ENCODE measurements around the gene ADM2.

ADM2 gene

GRCh38 chr22:50522208-50522805 lies 41.0 kb downstream of the ADM2 start:
- 92 to 98% methylated on average over 12 to 14 of the region's 15 CpGs for WGBS, 2 experiments (ENCODE audit: insufficient coverage in 2 of 2)
- H3K36me3 ChIP-seq (ENCODE audit: control insufficient read depth, insufficient read depth, low read length): peaks cover 63% of the 10 kb centered on the region
- peaks cover 8% of the 10 kb centered on the region for H3K4me1 ChIP-seq (ENCODE audit: control insufficient read depth, insufficient read depth, low read length, poor library complexity, severe bottlenecking)
- H3K9me3 ChIP-seq (ENCODE audit: control insufficient read depth, low read length): no peaks in the 10 kb centered on the region
- no peak overlapping the region for H3K27ac ChIP-seq (ENCODE audit: low read depth, low read length, severe bottlenecking)
- H3K4me3 ChIP-seq (ENCODE audit: extremely low read depth, insufficient read depth, low read length, poor library complexity, severe bottlenecking): no peak overlapping the region

DNA sequence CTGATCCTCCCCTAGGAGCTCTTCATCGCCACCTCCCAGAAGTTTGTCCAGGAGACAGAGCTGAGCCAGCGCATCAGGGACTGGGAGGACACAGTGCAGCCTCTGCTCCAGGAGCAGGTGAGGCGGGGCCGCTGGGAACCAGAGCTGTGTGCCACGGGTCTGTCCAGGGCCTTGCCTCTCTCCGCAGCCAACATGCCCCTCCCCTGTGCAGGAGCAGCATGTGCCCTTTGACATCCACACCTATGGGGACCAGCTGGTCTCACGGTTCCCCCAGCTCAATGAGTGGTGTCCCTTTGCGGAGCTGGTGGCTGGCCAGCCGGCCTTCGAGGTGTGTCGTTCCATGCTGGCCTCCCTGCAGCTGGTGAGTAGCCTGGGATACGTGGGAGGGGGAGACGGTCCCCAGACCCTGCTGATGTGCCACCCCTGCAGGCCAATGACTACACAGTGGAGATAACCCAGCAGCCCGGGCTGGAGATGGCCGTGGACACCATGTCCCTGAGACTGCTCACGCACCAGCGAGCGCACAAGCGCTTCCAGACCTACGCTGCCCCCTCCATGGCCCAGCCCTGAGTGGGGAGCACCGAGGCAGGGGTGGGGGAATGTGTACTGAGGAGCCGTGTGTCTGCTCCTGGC lies 41.6 kb downstream of the ADM2 start:
- Histone ChIP-seq H3K36me3 (ENCODE audit: control insufficient read depth, insufficient read depth, low read length) (peaks cover 57% of the 10 kb centered on the region), H3K4me1 (ENCODE audit: control insufficient read depth, insufficient read depth, low read length, poor library complexity, severe bottlenecking) (peaks cover 8% of the 10 kb centered on the region)
- WGBS, 2 experiments (ENCODE audit: insufficient coverage in 2 of 2): 96% methylated on average over 15 to 21 of the region's 22 CpGs

GRCh38 chr22:50523458-50523805 lies 42.1 kb downstream of the ADM2 start:
- no peak overlapping the region for H3K27ac ChIP-seq (ENCODE audit: low read depth, low read length, severe bottlenecking)
- 96 to 99% methylated on average over 14 to 16 of the region's 16 CpGs for WGBS, 2 experiments (ENCODE audit: insufficient coverage in 2 of 2)
- no peaks in the 10 kb centered on the region for H3K9me3 ChIP-seq (ENCODE audit: control insufficient read depth, low read length)
- H3K4me1 ChIP-seq (ENCODE audit: control insufficient read depth, insufficient read depth, low read length, poor library complexity, severe bottlenecking): peaks cover 8% of the 10 kb centered on the region
- H3K36me3 ChIP-seq (ENCODE audit: control insufficient read depth, insufficient read depth, low read length): peaks cover 52% of the 10 kb centered on the region
- no peak overlapping the region for H3K4me3 ChIP-seq (ENCODE audit: extremely low read depth, insufficient read depth, low read length, poor library complexity, severe bottlenecking)

More for the DNA sequence above, 41.6 kb downstream of the ADM2 start:
- Histone ChIP-seq H3K27ac (ENCODE audit: low read depth, low read length, severe bottlenecking) (no peak overlapping the region), H3K4me3 (ENCODE audit: extremely low read depth, insufficient read depth, low read length, poor library complexity, severe bottlenecking) (no peak overlapping the region), H3K9me3 (ENCODE audit: control insufficient read depth, low read length) (no peaks in the 10 kb centered on the region)

GRCh38 chr22:50523806-50524675 lies 42.7 kb downstream of the ADM2 start:
- Histone ChIP-seq H3K27ac (ENCODE audit: low read depth, low read length, severe bottlenecking) (no peak overlapping the region), H3K4me3 (ENCODE audit: extremely low read depth, insufficient read depth, low read length, poor library complexity, severe bottlenecking) (peak overlapping the region; percentile 70), H3K36me3 (ENCODE audit: control insufficient read depth, insufficient read depth, low read length) (peaks cover 46% of the 10 kb centered on the region), H3K9me3 (ENCODE audit: control insufficient read depth, low read length) (no peaks in the 10 kb centered on the region), H3K4me1 (ENCODE audit: control insufficient read depth, insufficient read depth, low read length, poor library complexity, severe bottlenecking) (peaks cover 8% of the 10 kb centered on the region)
- WGBS, 2 experiments (ENCODE audit: insufficient coverage in 2 of 2): 93% methylated on average over 22 to 25 of the region's 25 CpGs

- 33 to 44% methylated on average over 13 to 19 of the region's 19 CpGs for WGBS, 2 experiments (ENCODE audit: insufficient coverage in 2 of 2)
- peak overlapping the region; percentile 84 for H3K27ac ChIP-seq (ENCODE audit: low read depth, low read length, severe bottlenecking)
These were observed 43.3 kb downstream of the ADM2 start for GRCh38 chr22:50524676-50525103.

DNA sequence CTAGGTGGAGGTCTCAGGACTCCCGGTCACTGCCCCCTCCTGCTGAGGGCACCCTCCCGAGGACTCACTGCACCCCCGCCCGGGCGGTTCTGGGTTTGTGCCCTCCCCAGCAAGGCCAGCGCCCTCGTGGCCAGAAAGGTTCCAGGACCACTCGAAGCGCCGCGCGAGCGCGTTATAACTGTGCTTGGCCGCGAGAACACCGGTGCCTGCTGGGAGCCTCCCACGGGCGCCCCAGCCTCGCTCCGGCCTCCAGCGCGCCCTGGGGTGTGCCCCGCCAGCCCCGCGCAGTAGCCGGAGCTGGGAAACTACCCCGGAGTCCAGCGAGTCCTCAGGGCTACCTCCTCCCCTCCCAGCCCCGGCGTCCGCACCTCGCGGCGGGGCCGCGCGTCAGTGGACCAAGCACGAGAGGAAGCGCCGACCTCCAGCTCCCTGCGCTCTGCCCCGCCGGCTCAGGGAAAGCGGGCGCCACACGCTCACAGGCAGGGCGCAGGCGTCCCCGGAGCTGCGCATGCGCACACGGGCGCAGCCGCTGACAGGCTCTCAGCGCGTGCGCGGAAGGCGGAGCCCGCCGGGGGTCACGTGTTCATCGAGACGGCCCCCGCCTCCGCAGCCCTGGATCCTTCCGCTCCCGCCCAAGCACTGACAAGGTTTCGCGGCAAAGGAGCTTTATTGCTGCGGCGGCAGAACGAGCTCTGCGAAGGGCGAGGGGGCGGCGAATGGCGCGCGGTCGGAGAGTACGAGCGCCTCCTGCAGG lies 43.9 kb downstream of the ADM2 start, which contains the start of gene SCO2:
Gene SCO2 (minus strand): TSS at position 495 of the 754 bp plus-strand sequence. CDS start 1,187 bp downstream, outside the sequence.
- 0 to 1% methylated on average over 56 to 74 of the region's 84 CpGs for WGBS, 2 experiments (ENCODE audit: insufficient coverage in 2 of 2)
- H3K4me3 ChIP-seq (ENCODE audit: extremely low read depth, insufficient read depth, low read length, poor library complexity, severe bottlenecking): peak within 1 kb of the TSS; percentile 70
- H3K4me1 ChIP-seq (ENCODE audit: control insufficient read depth, insufficient read depth, low read length, poor library complexity, severe bottlenecking): peaks cover 8% of the 10 kb centered on the region
- H3K9me3 ChIP-seq (ENCODE audit: control insufficient read depth, low read length): no peaks in the 10 kb centered on the region
- peaks cover 36% of the 10 kb centered on the region for H3K36me3 ChIP-seq (ENCODE audit: control insufficient read depth, insufficient read depth, low read length)
- H3K27ac ChIP-seq (ENCODE audit: low read depth, low read length, severe bottlenecking): peak within 1 kb of the TSS; percentile 84

More at GRCh38 chr22:50524676-50525103, 43.3 kb downstream of the ADM2 start:
- Histone ChIP-seq H3K36me3 (ENCODE audit: control insufficient read depth, insufficient read depth, low read length) (peaks cover 39% of the 10 kb centered on the region), H3K4me1 (ENCODE audit: control insufficient read depth, insufficient read depth, low read length, poor library complexity, severe bottlenecking) (peaks cover 8% of the 10 kb centered on the region), H3K9me3 (ENCODE audit: control insufficient read depth, low read length) (no peaks in the 10 kb centered on the region), H3K4me3 (ENCODE audit: extremely low read depth, insufficient read depth, low read length, poor library complexity, severe bottlenecking) (peak overlapping the region; percentile 70)

DNA sequence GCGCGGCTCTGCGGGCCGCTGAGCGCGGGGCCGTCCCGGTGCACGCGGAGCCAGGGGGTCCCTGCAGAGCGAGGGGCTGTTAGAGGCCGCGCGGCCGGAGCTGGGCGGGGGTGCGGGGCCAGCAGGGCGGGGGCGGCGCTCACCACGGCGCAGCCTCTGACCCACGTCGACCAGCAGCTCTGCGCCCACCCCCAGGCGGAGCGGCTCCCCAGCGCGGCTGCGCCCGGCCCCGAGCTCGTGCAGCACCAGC lies 44.4 kb downstream of the ADM2 start:
- Histone ChIP-seq H3K27ac (ENCODE audit: low read depth, low read length, severe bottlenecking) (peak overlapping the region; percentile 84), H3K9me3 (ENCODE audit: control insufficient read depth, low read length) (no peaks in the 10 kb centered on the region), H3K36me3 (ENCODE audit: control insufficient read depth, insufficient read depth, low read length) (peaks cover 32% of the 10 kb centered on the region), H3K4me1 (ENCODE audit: control insufficient read depth, insufficient read depth, low read length, poor library complexity, severe bottlenecking) (peaks cover 8% of the 10 kb centered on the region), H3K4me3 (ENCODE audit: extremely low read depth, insufficient read depth, low read length, poor library complexity, severe bottlenecking) (peak overlapping the region; percentile 70)
- WGBS, 2 experiments (ENCODE audit: insufficient coverage in 2 of 2): 0 to 3% methylated on average over 7 to 33 of the region's 33 CpGs

DNA sequence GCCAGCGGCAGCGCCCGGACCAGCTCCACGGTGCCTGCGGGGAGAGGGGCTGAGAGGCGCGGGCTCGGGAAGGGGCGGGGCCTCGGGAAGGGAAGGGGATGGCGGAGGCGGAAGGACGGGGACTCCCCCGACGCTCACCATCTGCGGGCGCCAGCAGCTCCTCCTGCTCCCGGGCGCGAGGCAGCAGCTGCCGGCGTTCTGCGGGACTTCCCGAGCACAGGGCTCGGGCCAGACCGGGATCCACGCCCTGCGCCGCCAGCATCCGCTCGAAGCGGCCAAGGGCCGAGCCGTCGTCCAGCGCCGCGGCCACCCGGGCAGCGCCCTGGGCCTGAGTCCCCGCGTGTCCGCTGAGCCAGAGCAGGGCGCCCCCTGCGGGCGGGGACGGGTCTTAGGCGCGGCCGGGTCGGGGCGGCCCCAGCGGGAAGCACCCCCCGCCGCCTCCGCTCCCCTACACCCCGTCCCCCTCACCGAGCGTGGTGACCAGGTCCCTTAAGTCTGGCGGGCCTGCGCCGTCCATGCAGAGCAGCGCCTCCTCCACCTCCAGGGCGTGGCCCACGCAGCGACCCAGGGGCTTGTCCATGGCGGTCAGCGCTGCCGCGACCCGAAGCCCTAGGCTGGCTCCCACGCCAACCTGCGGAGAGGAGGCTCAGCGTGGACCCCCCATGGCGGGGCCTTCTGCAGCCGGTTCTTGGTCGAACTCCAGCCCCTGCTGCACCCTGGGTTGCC lies 44.9 kb downstream of the ADM2 start:
- Histone ChIP-seq H3K4me1 (ENCODE audit: control insufficient read depth, insufficient read depth, low read length, poor library complexity, severe bottlenecking) (peaks cover 12% of the 10 kb centered on the region), H3K9me3 (ENCODE audit: control insufficient read depth, low read length) (no peaks in the 10 kb centered on the region), H3K4me3 (ENCODE audit: extremely low read depth, insufficient read depth, low read length, poor library complexity, severe bottlenecking) (peak overlapping the region; percentile 70), H3K27ac (ENCODE audit: low read depth, low read length, severe bottlenecking) (peak overlapping the region; percentile 84), H3K36me3 (ENCODE audit: control insufficient read depth, insufficient read depth, low read length) (peaks cover 27% of the 10 kb centered on the region)
- WGBS, 2 experiments (ENCODE audit: insufficient coverage in 2 of 2): 1 to 3% methylated on average over 44 to 74 of the region's 77 CpGs

- H3K9me3 ChIP-seq (ENCODE audit: control insufficient read depth, low read length): no peaks in the 10 kb centered on the region
- WGBS, 2 experiments (ENCODE audit: insufficient coverage in 2 of 2): 55% methylated on average over 28 to 29 of the region's 29 CpGs
- peak overlapping the region; percentile 84 for H3K27ac ChIP-seq (ENCODE audit: low read depth, low read length, severe bottlenecking)
- H3K4me1 ChIP-seq (ENCODE audit: control insufficient read depth, insufficient read depth, low read length, poor library complexity, severe bottlenecking): peaks cover 14% of the 10 kb centered on the region
- H3K36me3 ChIP-seq (ENCODE audit: control insufficient read depth, insufficient read depth, low read length): peaks cover 19% of the 10 kb centered on the region
- peak overlapping the region; percentile 70 for H3K4me3 ChIP-seq (ENCODE audit: extremely low read depth, insufficient read depth, low read length, poor library complexity, severe bottlenecking)
These were observed 45.8 kb downstream of the ADM2 start for GRCh38 chr22:50526834-50527801.
